Ecto neural progenitor cell (in vitro differentiated cells): ENCODE measurements around the gene HSP90B1.

Experiments used
- DNase-seq: peaks from one replicate; pipeline ENCODE4 v3.0.0-alpha.2; 2018; ENCODE audit warnings: low spot score

Gene HSP90B1

DNA sequence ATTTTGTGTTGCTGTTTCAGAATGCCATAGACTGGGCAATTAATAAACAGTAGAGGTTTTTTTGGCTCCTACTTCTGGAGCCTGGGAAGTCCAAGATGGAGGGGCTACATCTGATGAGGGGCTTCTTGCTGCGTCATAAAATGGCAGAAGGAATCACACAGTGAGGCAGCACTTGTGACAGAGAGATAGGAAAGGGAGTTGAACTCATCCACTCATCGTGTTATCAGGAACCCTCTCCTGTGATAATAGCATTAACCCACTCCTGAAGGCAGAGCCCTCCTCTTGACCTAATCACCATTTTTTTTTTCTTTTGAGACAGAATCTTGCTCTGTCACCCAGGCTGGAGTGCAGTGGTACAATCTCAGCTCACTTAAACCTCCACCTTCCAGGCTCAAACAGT is 45.2 kb downstream of the HSP90B1 start:
- DNase-seq = no peak

DNA sequence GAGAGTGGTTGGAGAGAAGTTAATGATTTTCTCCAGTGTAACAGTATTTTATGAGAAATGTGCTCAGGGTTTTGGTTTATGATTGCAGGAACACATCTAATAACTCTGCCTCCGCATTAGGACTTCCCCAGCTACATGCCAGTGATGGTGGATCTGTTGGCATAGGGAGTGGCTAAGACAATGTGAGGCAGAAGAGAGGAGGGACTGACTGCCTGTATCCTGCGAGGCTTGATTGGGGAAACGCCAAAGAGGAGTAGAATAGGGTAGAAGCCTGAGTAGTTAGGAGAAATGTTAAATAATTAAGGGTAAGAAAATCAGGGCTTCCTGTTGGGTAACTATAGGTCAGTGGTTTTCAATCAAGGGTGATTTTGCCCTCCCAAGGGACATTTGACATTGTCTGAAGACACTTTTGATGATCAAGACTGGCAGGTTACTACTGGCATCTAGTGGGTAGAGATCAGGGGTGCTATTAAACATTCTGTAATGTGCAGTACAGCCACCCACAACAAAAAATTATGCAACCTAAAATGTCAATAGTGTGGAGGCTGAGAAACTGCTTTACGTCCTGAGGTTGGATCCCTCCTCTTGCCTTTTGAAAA is 48.3 kb downstream of the HSP90B1 start:
- DNase-seq = no peak

DNA sequence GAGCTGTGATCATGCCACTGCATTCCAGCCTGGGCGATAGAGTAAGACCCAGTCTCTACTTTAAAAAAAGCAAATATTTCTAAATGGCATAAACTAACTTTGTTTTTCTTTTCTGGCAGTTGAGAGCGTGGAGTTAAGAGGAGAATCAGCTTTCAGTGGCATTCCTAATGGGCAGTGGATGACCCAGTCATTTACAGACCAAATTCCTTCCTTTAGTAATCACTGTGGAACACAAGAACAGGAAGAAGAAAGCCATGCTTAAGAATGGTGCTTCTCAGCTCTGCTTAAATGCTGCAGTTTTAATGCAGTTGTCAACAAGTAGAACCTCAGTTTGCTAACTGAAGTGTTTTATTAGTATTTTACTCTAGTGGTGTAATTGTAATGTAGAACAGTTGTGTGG is 56.6 kb downstream of the HSP90B1 start:
- no peak for DNase-seq

DNA sequence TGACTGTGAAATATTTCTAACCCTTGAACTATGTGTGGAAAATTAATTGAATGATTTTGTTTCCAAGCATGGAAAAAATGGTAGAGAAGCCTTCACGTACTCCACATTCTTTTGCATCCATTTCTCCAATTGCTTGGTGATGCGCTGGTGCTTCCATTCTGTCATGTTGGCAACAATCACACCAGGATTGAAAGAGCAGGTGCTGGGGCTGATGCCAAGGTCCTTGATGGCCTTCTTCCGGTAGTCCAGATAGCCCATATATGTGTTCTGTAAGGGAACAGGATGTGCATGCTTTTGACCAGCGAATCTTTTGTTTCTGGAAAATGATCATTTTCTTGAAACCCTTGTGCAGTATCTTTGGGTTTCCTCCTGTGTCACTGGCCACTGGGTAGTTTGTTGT is 64.0 kb downstream of the HSP90B1 start:
- no peak for DNase-seq

DNA sequence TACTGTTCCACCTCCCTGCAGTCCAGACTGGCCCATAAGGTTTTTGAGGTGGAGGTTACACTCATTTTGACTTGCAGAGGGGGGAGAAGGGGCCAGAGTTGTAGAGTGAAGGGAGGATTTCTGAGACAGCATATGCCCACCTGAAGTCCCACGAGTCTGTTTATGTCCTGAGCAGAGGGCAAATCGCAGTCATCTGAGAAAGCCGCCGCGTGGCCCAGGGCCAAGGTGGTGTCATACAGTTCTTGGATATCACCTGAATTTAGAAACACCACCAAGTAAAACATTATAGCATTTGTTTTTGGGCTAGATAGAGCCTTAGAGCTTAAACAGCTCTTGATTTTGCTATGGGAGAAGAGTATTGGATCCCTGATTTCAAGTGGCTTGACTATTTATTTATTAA is 66.4 kb downstream of the HSP90B1 start:
- DNase-seq = no peak

DNA sequence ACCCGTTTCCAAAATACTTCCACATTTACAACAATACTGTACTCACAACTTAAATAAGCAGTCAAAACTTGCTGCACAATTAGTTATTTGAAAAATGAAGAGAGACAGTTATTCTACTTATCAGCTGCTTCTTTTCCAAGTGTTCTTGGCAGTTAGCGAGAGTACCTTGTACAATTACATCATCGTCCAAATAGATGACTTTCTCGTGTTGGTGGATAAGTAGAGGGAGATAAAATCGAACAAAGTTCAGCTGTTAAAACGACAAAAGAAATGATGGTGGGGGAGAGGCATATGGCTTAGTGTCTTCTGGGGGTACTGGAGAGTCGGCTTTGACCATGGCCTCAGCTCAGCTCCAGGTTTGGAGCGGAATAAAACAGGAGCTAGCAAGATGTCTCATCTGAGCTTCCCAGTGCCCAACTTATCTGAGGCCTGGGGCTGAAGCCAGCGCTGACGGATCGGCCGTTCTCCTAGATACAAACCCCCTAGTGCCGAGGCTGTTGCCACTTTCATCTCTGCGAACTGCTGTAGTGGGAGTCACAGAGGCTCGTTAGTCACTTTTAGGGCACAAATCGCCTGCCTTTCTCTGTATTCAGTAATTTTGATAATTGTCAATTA is 67.2 kb downstream of the HSP90B1 start:
- DNase-seq = no peak
